H1 (cell line): ENCODE results near the gene MYOM1. TPM values are rescaled to one million over a fixed set of nuclear protein-coding genes. Genes with fewer than 3 reads are reported as not detected.

ENCODE experiments used
- CTCF ChIA-PET: fragments of 300-600 bp; sonication (Branson Sonifier 250); formaldehyde crosslinking; loops from one replicate; lab custom pipeline; 2021; ENCODE audit not compliant: partially characterized antibody; lab: Charles Lee
- POLR2A ChIA-PET: fragments of 300-600 bp; sonication (Branson Sonifier 250); formaldehyde crosslinking; loops from one replicate; lab custom pipeline; 2021; ENCODE audit warnings: inconsistent platforms; ENCODE audit not compliant: partially characterized antibody; lab: Charles Lee
- DNase-seq, 2 experiments: peaks; one replicate each; pipeline versions ENCODE4 v3.0.0 to v3.0.0-alpha.2; 2010 to 2022; ENCODE audit warnings: low spot score in 2 of 2, low read depth in 1 of 2, mixed read lengths in 1 of 2
- FAIRE-seq: peaks from 2 replicates; lab custom pipeline; 2011; peaks lifted over from hg19 to GRCh38; lab: Jason Lieb, UNC
- H2AFZ ChIP-seq: 2 replicates; pipeline ENCODE4 v1.8.1; 2012; ENCODE audit warnings: low read length, inconsistent platforms
- H2AK5ac ChIP-seq: 2 replicates; pipeline ENCODE4 v1.6.1; 2013; ENCODE audit warnings: low read depth, low read length
- H2BK120ac ChIP-seq: replicated peaks from 2 replicates; pipeline ENCODE3; 2013; ENCODE audit warnings: low read depth, low read length, inconsistent platforms
- H2BK12ac ChIP-seq: 2 replicates; pipeline ENCODE4 v1.6.1; 2013; ENCODE audit warnings: low read depth, low read length
- H2BK15ac ChIP-seq: 2 replicates; pipeline ENCODE4 v1.6.1; 2013; ENCODE audit warnings: low read length
- H2BK20ac ChIP-seq: 2 replicates; pipeline ENCODE4 v1.6.1; 2013; ENCODE audit warnings: low read length
- H2BK5ac ChIP-seq: 2 replicates; pipeline ENCODE4 v1.6.1; 2013; ENCODE audit warnings: low read depth, low read length
- H3K14ac ChIP-seq: 2 replicates; pipeline ENCODE4 v1.6.1; 2013; ENCODE audit warnings: inconsistent platforms; ENCODE audit not compliant: insufficient read length
- H3K18ac ChIP-seq: 2 replicates; pipeline ENCODE4 v1.6.1; 2013; ENCODE audit warnings: low read length; ENCODE audit errors: extremely low read depth
- H3K23ac ChIP-seq: 2 replicates; pipeline ENCODE4 v1.6.1; 2013; ENCODE audit warnings: inconsistent platforms; ENCODE audit not compliant: insufficient read length
- H3K23me2 ChIP-seq: 2 replicates; pipeline ENCODE4 v1.6.1; 2013; ENCODE audit warnings: low read depth, low read length
- H3K27ac ChIP-seq: 2 replicates; pipeline ENCODE4 v1.6.1; 2011; ENCODE audit warnings: low read depth, low read length, inconsistent platforms
- H3K27me3 ChIP-seq, 4 experiments: replicated peaks in 1 of 4; 1 replicate in 1 of 4; 2 replicates in 3 of 4; pipeline versions ENCODE4 v1.6.1 to v1.8.1; 2011 to 2013; ENCODE audit warnings: low read length in 3 of 4, mild to moderate bottlenecking in 3 of 4, inconsistent platforms in 2 of 4, mixed read lengths in 2 of 4, moderate library complexity in 1 of 4; ENCODE audit not compliant: control insufficient read depth in 3 of 4, insufficient read depth in 3 of 4; ENCODE audit errors: extremely low read depth in 1 of 4
- H3K36me3 ChIP-seq, 4 experiments: 2 replicates each; pipeline versions ENCODE4 v1.6.1 to v1.8.1; 2011 to 2013; ENCODE audit warnings: mild to moderate bottlenecking in 4 of 4, low read length in 3 of 4, moderate library complexity in 2 of 4, control low read depth in 1 of 4, inconsistent platforms in 1 of 4; ENCODE audit not compliant: insufficient read depth in 4 of 4, control insufficient read depth in 2 of 4
- H3K4ac ChIP-seq: replicated peaks from 2 replicates; pipeline ENCODE3; 2013; ENCODE audit warnings: low read length, low read depth, mixed read lengths, inconsistent platforms; ENCODE audit not compliant: insufficient read length
- H3K4me1 ChIP-seq, 4 experiments: replicated peaks in 1 of 4; 1 replicate in 1 of 4; 2 replicates in 3 of 4; pipeline versions ENCODE4 v1.6.1 to v1.8.1; 2011 to 2013; ENCODE audit warnings: low read length in 3 of 4, inconsistent platforms in 2 of 4, mixed read lengths in 1 of 4; ENCODE audit not compliant: insufficient read depth in 4 of 4, control insufficient read depth in 3 of 4
- H3K4me2 ChIP-seq, 2 experiments: 2 replicates each; pipeline versions ENCODE4 v1.6.1 to v1.8.1; 2011 to 2013; ENCODE audit warnings: low read depth in 2 of 2, low read length in 2 of 2, control low read depth in 1 of 2, inconsistent platforms in 1 of 2, mild to moderate bottlenecking in 1 of 2; ENCODE audit not compliant: insufficient read depth in 1 of 2
- H3K4me3 ChIP-seq, 4 experiments: fragments of 200-600, 300-600 bp in 1 of 4; sonication (generic), shearing (Covaris generic), sonication (Bioruptor Twin) in 1 of 4; 2 replicates each; pipeline versions ENCODE4 v1.5.1 to v1.8.1; 2011 to 2016; ENCODE audit warnings: low read length in 4 of 4, low read depth in 3 of 4, control low read depth in 2 of 4, inconsistent platforms in 2 of 4, mild to moderate bottlenecking in 2 of 4, mixed read lengths in 1 of 4, moderate library complexity in 1 of 4; ENCODE audit not compliant: insufficient read depth in 2 of 4; ENCODE audit errors: extremely low read depth in 1 of 4
- H3K56ac ChIP-seq: replicated peaks from 2 replicates; pipeline ENCODE3; 2013; ENCODE audit warnings: low read depth, mild to moderate bottlenecking, mixed read lengths, low read length, inconsistent platforms; ENCODE audit not compliant: insufficient read length
- H3K79me1 ChIP-seq: 2 replicates; pipeline ENCODE4 v1.6.1; 2013; ENCODE audit warnings: low read depth, low read length, control low read depth
- H3K79me2 ChIP-seq, 2 experiments: 2 replicates each; pipeline versions ENCODE4 v1.6.1 to v1.8.1; 2012 to 2013; ENCODE audit warnings: low read length in 2 of 2, mild to moderate bottlenecking in 2 of 2, inconsistent platforms in 1 of 2; ENCODE audit not compliant: insufficient read depth in 2 of 2, control insufficient read depth in 1 of 2
- H3K9ac ChIP-seq, 4 experiments: replicated peaks in 1 of 4; 1 replicate in 1 of 4; 2 replicates in 3 of 4; pipeline versions ENCODE4 v1.6.1 to v1.8.1; 2011 to 2013; ENCODE audit warnings: low read depth in 3 of 4, low read length in 3 of 4, control low read depth in 2 of 4, mild to moderate bottlenecking in 2 of 4, moderate library complexity in 2 of 4, inconsistent platforms in 1 of 4; ENCODE audit errors: extremely low read depth in 1 of 4
- H3K9me3 ChIP-seq, 2 experiments: 2 replicates each; pipeline versions ENCODE4 v1.6.1 to v1.8.1; 2012 to 2013; ENCODE audit warnings: mild to moderate bottlenecking in 2 of 2, moderate library complexity in 2 of 2, control low read depth in 1 of 2, inconsistent platforms in 1 of 2, low read depth in 1 of 2, low read length in 1 of 2, mixed read lengths in 1 of 2; ENCODE audit not compliant: insufficient read depth in 2 of 2
- H4K20me1 ChIP-seq, 2 experiments: replicated peaks in 1 of 2; 2 replicates each; pipeline versions ENCODE3 to v1.8.1; 2011 to 2013; ENCODE audit warnings: inconsistent platforms in 2 of 2, low read length in 2 of 2, mild to moderate bottlenecking in 1 of 2; ENCODE audit not compliant: insufficient read depth in 2 of 2, control insufficient read depth in 1 of 2
- H4K5ac ChIP-seq: 2 replicates; pipeline ENCODE4 v1.6.1; 2013; ENCODE audit warnings: low read length, low read depth, mixed read lengths, inconsistent platforms; ENCODE audit not compliant: insufficient read length
- H4K8ac ChIP-seq: 2 replicates; pipeline ENCODE4 v1.8.0; 2013; ENCODE audit warnings: mild to moderate bottlenecking, moderate library complexity, low read length, inconsistent platforms; ENCODE audit not compliant: insufficient read depth; ENCODE audit errors: extremely low read depth
- H4K91ac ChIP-seq: replicated peaks from 2 replicates; pipeline ENCODE3; 2013; ENCODE audit warnings: low read length, mixed read lengths, inconsistent platforms; ENCODE audit not compliant: insufficient read length
- CHD1 ChIP-seq: IDR thresholded peaks from 2 replicates; pipeline ENCODE4 v1.6.1; 2012; ENCODE audit warnings: low read depth, low read length, improper control_type of control experiment
- YY1 ChIP-seq: IDR thresholded peaks from 2 replicates; pipeline ENCODE4 v1.6.1; 2011; ENCODE audit warnings: low read depth, mild to moderate bottlenecking, low read length
- WGBS, 2 experiments: shearing (Covaris generic) in 1 of 2; methylation state at CpG; one replicate each; pipeline versions ENCODE4 v1.1.6 to v1.1.7; 2013 to 2015; ENCODE audit warnings: low lambda C conversion rate in 2 of 2, mixed read lengths in 2 of 2, inconsistent platforms in 1 of 2, low coverage in 1 of 2, missing lambda C conversion rate in 1 of 2; ENCODE audit not compliant: insufficient replicate concordance in 2 of 2, insufficient coverage in 1 of 2, insufficient read length in 1 of 2; ENCODE audit errors: extremely low coverage in 1 of 2, missing lambda C conversion rate in 1 of 2; 5-methylcytosine and 5-hydroxymethylcytosine counted together
- polyA plus RNA-seq, 7 experiments: library from polyadenylated mRNA; depleted of rRNA in 3 of 7; stranded (reverse) in 5 of 7; unstranded in 2 of 7; fragments of >200 nt in 5 of 7; fragments of 200-250 nt in 2 of 7; gene quantifications; 1 replicate in 5 of 7; 2 replicates in 1 of 7; 4 replicates in 1 of 7; pipeline versions ENCODE4 v1.2.1 to v1.2.3, GENCODE V29; 2011 to 2013; ENCODE audit warnings: missing spikeins in 2 of 7, mixed read lengths in 2 of 7
- total RNA-seq: library from RNA; stranded (reverse); fragmentation: NEBNext Ultra II Directional; extraction: Animal tissue kit (Norgen Biotek cat#: 25700); gene quantifications from 2 replicates; pipeline ENCODE4 v1.2.1, GENCODE V29; 2021

MYOM1 gene
- total and polyA plus RNA-seq, 2 of the 8 experiments (the other 6 are each of a cell fraction or from before 2014, with no cell fraction given) = 0.06 to 0.32 TPM

- H4K8ac ChIP-seq = no peak overlapping the region; the same call in 1 of the 2 replicates
- H3K18ac ChIP-seq = no peak overlapping the region
- DNase-seq = no peak
- H2BK12ac ChIP-seq = no peak overlapping the region
- H3K4me1 ChIP-seq = peaks cover 0 to 6% (median 1%) of the 10 kb centered on the region in 4 experiments; a peak in 4 of 7 replicates
- peak overlapping the region; percentile 7; the same call in 1 of the 2 replicates for H2AK5ac ChIP-seq
- no peak overlapping the region for H3K4me2 ChIP-seq
- no peak overlapping the region for H2BK120ac ChIP-seq
- TF ChIP-seq YY1 (peak; percentile 77; the same call in 1 of the 2 replicates), CHD1 (no peak)
- H4K20me1 ChIP-seq = peaks cover 6 to 29% of the 10 kb centered on the region in 2 experiments
- H4K5ac ChIP-seq = no peak overlapping the region
- no peak overlapping the region for H3K4me3 ChIP-seq
- ChIA-PET POLR2A (interaction anchor here (4.3 kb wide), 1 partner anchor 19 kb away, joined by 26 read pairs; the partner anchor contains the start of gene MYL12A), CTCF (interaction anchor here (0.6 to 1.1 kb wide), 3 partner anchors 17 to 409 kb away, joined by 3 to 4 read pairs (median 3); no protein-coding TSS in a partner anchor)
- no peak overlapping the region for H2BK5ac ChIP-seq
- WGBS, 2 experiments = 68% methylated on average over 7 of the region's 7 CpGs; no CpG with 5 or more reads in 1 of the 2 experiments
- no peak overlapping the region for H3K56ac ChIP-seq
- H2AFZ ChIP-seq = no peak overlapping the region
- no peak overlapping the region for H3K4ac ChIP-seq
- peaks cover 5% of the 10 kb centered on the region for H3K23me2 ChIP-seq
- H3K9ac ChIP-seq = no peak overlapping the region
- H3K14ac ChIP-seq = no peak overlapping the region
- H4K91ac ChIP-seq = no peak overlapping the region
- no peak for FAIRE-seq
- no peaks in the 10 kb centered on the region for H3K36me3 ChIP-seq
- H2BK20ac ChIP-seq = no peak overlapping the region
- peaks cover 8% of the 10 kb centered on the region for H3K79me1 ChIP-seq
- H3K9me3 ChIP-seq = no peaks in the 10 kb centered on the region
- no peak overlapping the region for H2BK15ac ChIP-seq
- H3K79me2 ChIP-seq = peaks cover 54 to 89% of the 10 kb centered on the region in 2 experiments
- no peak overlapping the region for H3K23ac ChIP-seq
- H3K27ac ChIP-seq = no peak overlapping the region; the same call in 1 of the 2 replicates
- H3K27me3 ChIP-seq = no peaks in the 10 kb centered on the region
Observed at GRCh38 chr18:3266062-3266608, 46.4 kb upstream of the MYOM1 start.
